HG02840 (cell line): ENCODE measurements around the gene MMP3.

Source experiments
- ATAC-seq: cut with Tn5 transposase; IDR thresholded peaks from one replicate; pipeline ENCODE4 v1.9.1; 2021; ENCODE audit warnings: mild to moderate bottlenecking, moderate library complexity, moderate number of reproducible peaks; ENCODE audit not compliant: unreplicated experiment, low FRiP score

MMP3 gene

DNA sequence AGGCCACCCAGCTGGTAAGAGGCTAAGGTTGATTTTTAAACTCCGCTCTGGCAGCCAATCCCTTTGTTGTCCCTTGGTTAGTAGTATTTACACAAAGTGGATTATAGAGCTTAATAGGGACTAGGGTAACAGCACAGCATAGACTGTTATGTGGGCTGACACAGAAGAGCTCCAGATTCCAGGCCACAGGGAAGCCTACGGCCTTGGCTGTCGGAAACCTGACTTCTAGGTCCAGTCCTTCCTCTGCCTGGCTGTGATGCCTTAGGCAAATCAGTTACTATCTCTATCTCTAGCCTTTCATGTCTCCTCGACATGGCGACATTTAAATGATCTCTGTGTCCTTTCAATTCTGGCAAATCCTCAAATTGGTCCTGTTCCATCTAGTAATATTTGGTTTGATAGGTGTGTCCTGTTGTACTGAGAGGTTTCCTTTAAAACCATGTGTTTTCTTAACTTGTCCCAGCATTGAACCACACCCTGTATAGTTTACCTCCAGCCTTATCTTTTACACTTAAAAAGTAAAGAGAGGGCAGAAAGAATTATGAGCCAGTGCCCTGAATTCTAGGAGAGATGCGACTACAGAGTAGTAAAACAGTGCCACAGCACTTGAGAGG lies 49.6 kb downstream of the MMP3 start:
- ATAC-seq: no peak

DNA sequence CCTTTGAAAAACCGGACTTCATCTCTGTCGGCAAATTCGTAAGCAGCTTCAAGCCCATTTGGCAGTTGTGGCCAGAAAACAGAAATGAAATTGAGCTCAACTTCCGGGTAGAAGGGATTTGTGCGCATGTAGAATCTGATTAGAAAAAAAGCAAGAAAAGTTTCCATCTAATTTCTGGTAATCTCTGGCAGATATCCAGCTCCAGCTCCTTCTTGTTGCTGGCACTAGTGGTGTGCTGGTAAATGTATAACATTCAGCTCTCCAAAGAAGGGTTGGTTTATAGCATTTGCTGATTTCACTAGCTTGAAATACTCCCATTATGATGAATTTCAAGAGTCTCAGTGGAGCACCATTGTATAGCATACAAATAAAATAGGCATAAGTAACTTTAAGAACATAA lies 50.8 kb downstream of the MMP3 start:
- ATAC-seq: no peak

DNA sequence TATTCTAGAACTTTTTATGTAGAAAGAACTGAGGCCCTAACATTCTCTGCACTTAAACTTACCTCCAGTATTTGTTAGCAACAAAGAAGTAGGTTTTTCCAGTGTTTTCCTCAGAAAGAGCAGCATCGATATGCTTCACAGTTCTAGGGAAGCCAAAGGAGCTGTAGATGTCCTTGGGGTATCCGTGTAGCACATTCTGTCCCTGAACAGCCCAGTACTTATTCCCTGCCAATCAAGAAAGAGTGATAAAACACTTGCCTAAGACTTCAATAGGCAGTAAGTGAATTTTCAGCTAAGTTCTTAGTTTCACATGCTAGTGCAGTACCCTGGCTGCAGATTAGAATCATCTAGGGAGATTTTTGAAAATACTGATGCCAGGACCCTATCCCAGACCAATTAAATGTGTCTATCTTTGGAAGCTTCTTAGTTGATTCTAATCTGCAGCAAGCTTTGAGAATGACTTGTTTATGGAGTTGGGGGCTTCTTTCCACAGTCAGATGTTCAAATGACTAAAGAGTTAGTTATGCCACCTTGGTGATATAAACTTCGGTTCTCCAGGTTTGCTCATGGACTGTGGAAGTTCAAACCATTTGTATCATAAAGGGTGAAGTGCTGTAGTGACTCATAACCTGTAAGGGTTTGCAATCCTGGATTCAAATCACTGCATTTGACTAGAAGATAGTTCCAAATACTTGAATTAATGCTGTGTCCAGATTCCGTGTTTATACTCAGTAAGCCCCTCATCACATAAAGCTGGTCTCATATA lies 52.0 kb downstream of the MMP3 start:
- ATAC-seq: no peak

DNA sequence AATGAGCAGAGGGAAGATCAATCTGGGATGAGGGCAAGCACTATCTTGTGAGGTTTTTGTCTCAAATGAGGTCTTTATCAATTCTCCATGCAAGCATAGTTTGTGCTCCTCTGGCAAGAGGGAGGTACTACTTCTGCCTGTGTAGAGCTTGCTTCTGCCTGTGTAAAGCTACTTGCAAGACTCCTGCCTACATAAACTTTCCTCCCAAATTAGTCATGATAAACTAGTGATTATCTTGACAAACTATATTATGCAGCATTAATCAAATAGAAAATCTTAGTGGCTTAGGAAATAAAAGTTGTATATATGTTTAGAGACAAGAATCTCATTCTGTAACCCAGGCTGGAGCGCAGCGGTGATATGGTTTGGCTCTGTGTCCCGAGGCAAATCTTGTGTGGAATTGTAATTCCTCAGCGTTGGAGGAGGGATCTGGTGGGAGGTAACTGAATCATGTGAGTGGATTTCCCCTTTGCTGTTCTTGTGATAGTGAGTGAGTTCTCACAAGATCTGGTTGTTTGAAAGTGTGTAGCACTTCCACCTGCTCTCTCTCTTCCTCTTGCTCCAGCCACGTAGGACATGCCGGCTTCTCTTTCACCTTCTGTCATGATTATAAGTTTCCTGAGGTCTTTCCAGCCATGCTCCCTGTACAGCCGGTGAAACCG lies 54.9 kb downstream of the MMP3 start:
- no peak for ATAC-seq
